NT2/D1 (cell line): ENCODE measurements around the gene ADGRG1.

Experiments used
- SUZ12 ChIP-seq: IDR thresholded peaks from 2 replicates; pipeline ENCODE4 v1.6.1; 2011; ENCODE audit not compliant: insufficient read length, insufficient read depth; ENCODE audit errors: extremely low read depth
- YY1 ChIP-seq: IDR thresholded peaks from 2 replicates; pipeline ENCODE4 v1.6.1; 2011; ENCODE audit not compliant: insufficient read length, insufficient read depth
- ZNF274 ChIP-seq: IDR thresholded peaks from 2 replicates; pipeline ENCODE4 v1.6.1; 2011; ENCODE audit warnings: mild to moderate bottlenecking, low read depth, low read length

GRCh38 chr16:57628783-57629293, 408 bp downstream of the ADGRG1 start:
- no peak for TF ChIP-seq ZNF274
- no peak for TF ChIP-seq YY1
- no peak for TF ChIP-seq SUZ12
